GM21576 (cell line): Measurements from ENCODE around the gene PSMG4.

ENCODE experiments used
- ATAC-seq: cut with Tn5 transposase; IDR thresholded peaks from one replicate; pipeline ENCODE4 v1.9.1; 2021; ENCODE audit warnings: mild to moderate bottlenecking, moderate library complexity; ENCODE audit not compliant: unreplicated experiment

PSMG4 gene

GRCh38 chr6:3288711-3289663, 30.2 kb downstream of the PSMG4 start:
- ATAC-seq = no peak

DNA sequence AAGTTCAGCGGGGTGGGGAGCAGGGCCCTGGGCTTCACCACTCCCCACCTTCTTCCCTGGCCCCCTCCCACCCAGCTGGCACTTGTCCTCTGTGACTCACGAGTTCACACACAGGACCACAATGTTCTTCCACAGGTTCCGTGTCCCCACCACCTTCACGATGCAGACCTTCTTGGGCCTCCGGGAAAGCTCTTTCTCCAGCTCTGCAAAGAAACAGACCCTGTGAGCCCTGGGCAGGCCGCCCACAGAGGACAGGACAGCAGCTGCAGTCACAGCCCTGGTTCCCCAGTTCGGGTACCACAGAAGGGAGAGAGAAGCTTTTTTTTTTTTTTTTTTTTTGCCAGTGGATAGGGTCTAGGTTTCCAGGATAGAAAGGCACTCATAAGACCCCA, 30.9 kb downstream of the PSMG4 start:
- ATAC-seq = no peak

DNA sequence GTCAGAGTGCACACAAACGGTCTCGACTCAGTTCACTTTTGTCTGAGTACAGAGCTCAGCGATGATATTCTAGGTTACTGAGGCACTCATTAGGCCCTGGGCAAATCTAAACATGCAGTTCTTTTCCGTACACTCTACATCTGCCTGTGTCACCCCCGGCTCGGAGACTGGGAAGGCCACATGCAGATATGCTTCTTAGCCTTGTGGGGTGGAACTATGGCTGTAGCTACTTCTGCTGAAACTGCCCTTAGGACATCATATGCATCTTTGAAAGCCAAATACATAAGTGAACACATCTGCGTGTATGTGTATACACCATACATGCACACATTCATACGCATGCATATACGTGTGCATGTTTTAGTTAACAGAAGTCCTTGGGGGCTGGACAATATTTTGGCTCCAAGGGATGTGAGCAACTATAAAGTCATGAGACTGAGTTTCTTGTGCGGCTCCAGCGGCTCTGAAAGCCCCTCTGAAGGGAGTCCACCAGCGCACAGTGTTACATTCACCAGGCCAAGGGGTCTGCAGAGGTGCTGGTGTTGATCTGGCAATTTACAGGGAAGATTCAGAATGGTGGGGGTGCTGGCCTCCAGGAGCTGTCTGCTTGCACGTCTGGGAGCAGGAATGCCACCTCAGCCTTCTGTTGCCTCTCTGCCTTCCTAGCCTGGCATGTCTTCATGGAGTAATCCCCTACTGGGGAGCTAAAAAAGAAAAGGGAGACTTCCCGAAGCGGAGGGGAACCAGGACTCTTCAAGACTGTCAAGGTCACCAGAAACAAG, 31.6 kb downstream of the PSMG4 start:
- ATAC-seq = no peak

- ATAC-seq = no peak
Measured at GRCh38 chr6:3290931-3291211, 32.1 kb downstream of the PSMG4 start.

DNA sequence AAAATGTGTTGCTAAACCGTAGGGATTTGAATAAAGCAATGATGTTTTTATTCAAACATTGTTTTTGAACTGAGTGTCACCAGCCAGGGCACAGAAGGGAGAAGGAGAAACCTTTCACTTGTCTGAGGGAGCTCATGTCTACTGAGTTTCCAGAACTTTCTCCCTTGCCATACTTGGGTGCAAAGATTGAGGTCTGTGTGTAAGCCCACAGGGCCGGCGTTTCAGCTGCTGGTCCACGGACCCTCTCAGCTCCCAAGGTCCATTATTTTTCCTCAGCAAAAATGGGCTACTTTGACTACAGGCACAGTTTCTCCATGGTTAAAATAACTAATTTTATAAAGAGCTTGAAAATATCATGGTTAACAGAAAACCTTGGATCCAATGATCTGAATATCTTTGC, 32.6 kb downstream of the PSMG4 start:
- ATAC-seq = no peak

- ATAC-seq = no peak
Measured at GRCh38 chr6:3291987-3292386, 33.2 kb downstream of the PSMG4 start.

- ATAC-seq = no peak
Measured at GRCh38 chr6:3292431-3293197, 33.9 kb downstream of the PSMG4 start.

DNA sequence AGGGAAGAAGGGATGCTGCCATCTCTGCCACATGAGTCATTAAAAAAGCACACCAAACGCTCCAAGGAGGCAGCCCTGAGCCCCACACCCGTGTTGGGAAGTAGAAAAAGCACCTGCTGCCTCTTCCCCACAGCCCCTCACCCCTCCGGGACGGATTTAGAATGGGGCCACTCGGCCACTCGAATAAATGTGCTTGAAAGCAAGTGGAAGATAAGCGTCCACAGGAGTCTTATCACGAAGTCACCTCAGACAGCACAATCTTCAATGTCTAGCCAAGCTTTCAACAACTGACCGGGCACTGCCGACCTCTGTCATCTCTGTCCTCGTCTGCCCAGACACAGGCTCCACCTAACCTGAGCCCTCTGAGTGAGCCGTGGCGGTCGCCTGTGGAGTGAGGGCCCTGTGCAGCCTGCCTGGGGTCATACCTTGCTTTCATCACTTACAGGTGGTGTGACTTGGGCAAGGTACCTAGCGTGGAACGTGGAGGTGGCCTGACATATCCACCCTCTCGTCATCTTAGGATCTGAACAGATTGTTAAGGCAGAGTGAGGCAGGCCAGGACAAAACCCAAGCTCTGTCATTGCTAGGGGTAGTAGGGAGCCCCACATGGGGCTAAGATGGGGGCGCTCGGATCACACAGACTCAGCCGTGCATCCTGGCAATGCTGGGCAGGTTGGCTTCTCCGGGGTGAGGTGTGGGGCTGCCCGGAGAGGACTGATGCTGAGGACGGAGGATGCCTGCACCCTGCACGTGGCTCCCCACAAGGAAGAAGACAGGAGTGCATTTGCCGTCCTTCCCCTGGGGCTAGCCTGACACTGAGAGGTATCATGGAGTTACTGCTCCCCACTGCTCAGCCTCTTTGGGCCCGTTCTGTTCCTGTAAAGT, 34.8 kb downstream of the PSMG4 start:
- ATAC-seq = no peak

DNA sequence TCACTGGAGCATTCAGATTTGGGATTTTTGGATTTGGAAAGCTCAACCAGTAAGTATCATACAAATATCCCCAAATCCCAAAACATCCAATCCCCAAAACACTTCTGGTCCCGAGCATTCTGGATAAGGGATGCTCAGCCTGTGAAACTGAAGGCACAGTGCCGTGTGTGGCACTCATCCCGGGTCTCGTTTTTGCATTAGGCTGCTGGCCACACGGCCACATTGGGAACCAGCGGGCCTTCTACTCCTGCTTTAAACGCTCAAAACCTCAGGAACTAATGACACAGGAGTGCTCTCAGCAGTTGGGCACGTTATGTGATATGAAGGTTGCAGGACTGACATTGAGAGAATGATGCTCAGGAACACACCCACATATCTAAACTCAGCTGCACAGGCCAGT, 35.6 kb downstream of the PSMG4 start:
- no peak for ATAC-seq

GRCh38 chr6:3294921-3295871, 36.4 kb downstream of the PSMG4 start:
- no peak for ATAC-seq

DNA sequence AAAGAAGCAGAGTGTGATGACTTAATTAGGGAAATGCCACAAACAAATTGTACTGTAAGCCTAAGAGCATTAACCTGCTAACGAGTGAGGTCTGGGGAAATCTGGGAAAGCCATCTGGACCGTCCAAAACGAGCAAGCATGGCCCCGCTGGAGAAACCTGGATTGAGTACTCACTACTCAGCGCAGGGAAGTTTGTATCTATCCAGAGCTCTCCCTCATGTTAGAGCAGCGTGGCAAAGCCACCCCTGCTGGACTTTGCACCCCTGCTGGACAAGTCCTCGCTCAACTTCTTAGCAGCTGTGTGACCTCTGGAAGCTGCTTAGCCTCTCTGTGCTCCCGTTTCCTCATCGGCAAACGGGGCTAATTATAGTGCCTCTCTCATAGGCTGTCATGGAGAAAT, 37.3 kb downstream of the PSMG4 start:
- ATAC-seq = no peak

GRCh38 chr6:3296537-3296936, 37.8 kb downstream of the PSMG4 start:
- ATAC-seq = no peak

- no peak for ATAC-seq
Measured at GRCh38 chr6:3297006-3297405, 38.3 kb downstream of the PSMG4 start.

DNA sequence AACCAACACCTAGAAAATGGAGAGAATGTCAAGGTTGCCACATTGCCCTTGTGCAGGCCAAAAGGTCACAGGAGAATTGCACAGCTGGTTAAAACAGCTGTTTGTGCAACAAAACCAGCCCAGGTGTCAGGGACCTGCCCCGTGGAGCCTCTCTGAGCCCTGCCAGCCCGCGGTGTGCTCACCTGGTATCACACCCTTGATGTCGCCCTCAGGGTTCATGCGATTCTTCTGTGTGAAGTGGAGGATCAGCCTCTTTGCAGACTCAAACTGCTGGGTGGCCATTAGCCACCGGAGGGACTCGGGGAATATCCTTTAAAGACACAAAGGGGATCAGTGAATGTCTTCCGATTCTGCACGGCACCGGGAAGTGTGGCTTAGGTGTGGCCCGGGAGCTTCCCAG, 39.2 kb downstream of the PSMG4 start:
- ATAC-seq = no peak

GRCh38 chr6:3299221-3299620, 40.5 kb downstream of the PSMG4 start:
- no peak for ATAC-seq

GRCh38 chr6:3301506-3301905, 42.8 kb downstream of the PSMG4 start:
- ATAC-seq = no peak

GRCh38 chr6:3303795-3304411, 45.2 kb downstream of the PSMG4 start:
- ATAC-seq = no peak

- ATAC-seq = no peak
Measured at GRCh38 chr6:3304500-3305215, 45.9 kb downstream of the PSMG4 start.
